A549 treated with CORT108297 at 1 μM for 4 hours (cell line): ENCODE data around the gene HTR3C. TPM values are rescaled to one million over a fixed set of nuclear protein-coding genes. Genes with fewer than 3 reads are reported as not detected.

Experiments used
- total RNA-seq: library from RNA; stranded (reverse); fragments of 200-300 nt; extraction: Qiagen RNA extraction; gene quantifications from 5 replicates; pipeline ENCODE4 v1.2.3, GENCODE V29; 2022

Gene HTR3C
- not detected in 5 replicates for total RNA-seq

GRCh38 chr3:184052767-184053166, at the start of gene HTR3C:
TSS of gene HTR3C (plus strand) at chr3:184053047. CDS start at chr3:184053081, 34 bp downstream.

GRCh38 chr3:184017672-184018423, 35.0 kb upstream of the HTR3C start, which contains the start of gene ABCC5:
TSS of gene ABCC5 (minus strand) at chr3:184017884. CDS start at chr3:184014392, 3,492 bp downstream.

GRCh38 chr3:184031187-184031792, 21.6 kb upstream of the HTR3C start, which contains the start of gene HTR3D:
TSS of gene HTR3D (plus strand) at chr3:184031742. CDS start at chr3:184031742, 0 bp downstream.

GRCh38 chr3:184096811-184097383, 44.0 kb downstream of the HTR3C start, which contains the start of gene HTR3E:
TSS of gene HTR3E (plus strand) at chr3:184097064. CDS start at chr3:184097530, 466 bp downstream.

Other genes starting within 250 kb of the HTR3C start
- 4.4 to 7.4 TPM (median 6.9 TPM) in 5 replicates for gene MAP6D1, start 227.5 kb upstream of the HTR3C start, total RNA-seq
- gene PARL, start 168.2 kb upstream of the HTR3C start, total RNA-seq, result 61.4 to 66.8 TPM (median 62.6 TPM) in 5 replicates
- gene ABCC5, start 35.2 kb upstream of the HTR3C start, total RNA-seq, result 11.2 to 14.8 TPM (median 13.8 TPM) in 5 replicates
- gene HTR3D, start 21.3 kb upstream of the HTR3C start, total RNA-seq, result not detected in 5 replicates
- gene HTR3E, start 44.0 kb downstream of the HTR3C start, total RNA-seq, result not detected in 5 replicates
- 29.6 to 30.9 TPM (median 30.0 TPM) in 5 replicates for gene EIF2B5, start 82.3 kb downstream of the HTR3C start, total RNA-seq
- gene DVL3, start 102.3 kb downstream of the HTR3C start, total RNA-seq, result 17.8 to 28.6 TPM (median 27.7 TPM) in 5 replicates
- 307 to 325 TPM (median 321 TPM) in 5 replicates for gene AP2M1, start 121.8 kb downstream of the HTR3C start, total RNA-seq
- gene ABCF3, start 133.2 kb downstream of the HTR3C start, total RNA-seq, result 30.4 to 38.0 TPM (median 36.0 TPM) in 5 replicates
- gene VWA5B2, start 176.5 kb downstream of the HTR3C start, total RNA-seq, result 0.40 to 0.73 TPM (median 0.55 TPM) in 5 replicates
- 59.2 to 88.0 TPM (median 77.6 TPM) in 5 replicates for gene ALG3, start 195.9 kb downstream of the HTR3C start, total RNA-seq
- 9.9 to 14.1 TPM (median 12.6 TPM) in 5 replicates for gene EEF1AKMT4, start 196.6 kb downstream of the HTR3C start, total RNA-seq
- gene CAMK2N2, start 208.5 kb downstream of the HTR3C start, total RNA-seq, result 0.87 to 1.4 TPM (median 1.3 TPM) in 5 replicates
- gene ECE2, start 223.0 kb downstream of the HTR3C start, total RNA-seq, result not detected in 5 replicates
- 303 to 385 TPM (median 316 TPM) in 5 replicates for gene PSMD2, start 246.2 kb downstream of the HTR3C start, total RNA-seq